Stimulated activated naive CD4-positive, alpha-beta T cell treated with Interleukin-2 at 50 U/mL for 16 hours (primary cell): ENCODE results near the gene AIFM1.
A peak's percentile ranks its signal among the peaks of the same experiment; 100 is the strongest.

Experiments
- DNase-seq: peaks from one replicate; lab custom pipeline; 2025; lab: John Stamatoyannopoulos, UW

AIFM1 gene

GRCh38 chrX:130093271-130093670 is 72.4 kb downstream of the AIFM1 start:
- DNase-seq: no peak

GRCh38 chrX:130091980-130092522 is 73.6 kb downstream of the AIFM1 start:
- peak; percentile 71 for DNase-seq

- DNase-seq: no peak
Observed at GRCh38 chrX:130090364-130090763, 75.3 kb downstream of the AIFM1 start.

- DNase-seq: peak; percentile 58
Observed at GRCh38 chrX:130086447-130087206, 79.0 kb downstream of the AIFM1 start.

GRCh38 chrX:130085551-130086446 is 79.8 kb downstream of the AIFM1 start:
- DNase-seq: no peak

- DNase-seq: no peak
Observed at GRCh38 chrX:130084631-130085237, 80.9 kb downstream of the AIFM1 start.

- no peak for DNase-seq
Observed at GRCh38 chrX:130083656-130084382, 81.8 kb downstream of the AIFM1 start.

GRCh38 chrX:130083107-130083490 is 82.5 kb downstream of the AIFM1 start:
- DNase-seq: no peak

- DNase-seq: peak; percentile 77
Observed at GRCh38 chrX:130082244-130083106, 83.2 kb downstream of the AIFM1 start.

GRCh38 chrX:130081421-130082045 is 84.1 kb downstream of the AIFM1 start:
- no peak for DNase-seq

GRCh38 chrX:130080791-130081367 is 84.8 kb downstream of the AIFM1 start:
- DNase-seq: no peak

GRCh38 chrX:130079824-130080406 is 85.7 kb downstream of the AIFM1 start:
- peak; percentile 39 for DNase-seq
